Measurements from ENCODE around the gene LARP1.

DNA sequence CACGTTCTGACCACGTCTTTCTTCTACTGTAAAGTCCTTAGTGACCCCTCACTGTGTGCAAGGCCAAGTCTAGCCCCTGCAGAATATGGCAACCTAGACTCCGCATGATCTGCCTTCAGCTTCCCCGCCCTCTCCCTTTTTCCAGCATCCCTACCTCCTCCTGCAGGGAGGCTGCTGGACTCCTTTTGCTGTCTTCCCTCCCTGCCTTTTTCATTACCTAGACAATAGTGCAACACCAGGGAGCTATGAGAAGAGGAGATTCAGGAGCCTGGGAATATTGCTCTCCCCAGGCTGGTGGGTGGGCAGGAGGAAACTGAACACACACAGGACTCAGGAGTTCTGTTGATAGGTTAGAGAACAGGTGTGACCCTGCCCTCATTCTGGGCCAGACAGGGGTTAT lies 33.1 kb upstream of the LARP1 start:
- TF ChIP-seq POLR2A (IDR thresholded peaks at IDR 0.05) (no peak), CTCF (IDR thresholded peaks at IDR 0.05) (no peak), POLR2AphosphoS5 (IDR thresholded peaks at IDR 0.05) (no peak)

Data from prostate gland (tissue), 2 donors.